Gastrocnemius medialis (tissue), 4 donors: ENCODE results near the gene MXI1.

Experiments used
- POLR2A ChIP-seq, 2 donors: fragments of 450-650 bp; IDR thresholded peaks; one replicate each; pipeline ENCODE4 v1.6.1; 2017; ENCODE audit warnings: antibody characterized with exemption in 2 of 2, mild to moderate bottlenecking in 2 of 2, moderate library complexity in 2 of 2
- TF ChIP-seq, protein P1 (sequence below), 5 experiments: fragments of 450-650 bp in 3 of 5; fragments of 200-600 bp in 2 of 5; sonication (generic) in 2 of 5; IDR thresholded peaks in 4 of 5; conservative IDR thresholded peaks in 1 of 5; 1 replicate in 4 of 5; 2 replicates in 1 of 5; pipeline ENCODE4 v1.5.1; 2016 to 2019; ENCODE audit warnings: antibody characterized with exemption in 5 of 5, mild to moderate bottlenecking in 3 of 5, moderate library complexity in 3 of 5

DNA sequence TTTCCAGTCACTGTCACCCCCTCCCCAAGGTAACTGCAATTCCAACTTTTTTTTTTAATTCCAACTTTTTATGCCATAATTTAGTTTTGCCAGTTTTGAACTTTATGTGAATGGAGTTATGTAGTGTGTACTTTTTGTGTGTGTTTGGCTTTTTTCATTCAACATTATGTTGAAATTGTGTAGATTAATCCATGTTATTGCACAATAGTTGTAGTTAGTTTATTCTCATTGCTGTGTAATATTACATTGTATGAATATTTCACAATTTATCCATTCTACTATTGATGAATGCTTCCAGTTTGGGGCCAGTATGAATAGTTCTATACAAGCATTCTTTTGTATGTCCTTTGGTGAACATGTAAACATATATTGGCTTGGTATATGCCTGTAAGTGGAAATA, 32.5 kb downstream of the MXI1 start:
- TF ChIP-seq, protein P1, sequence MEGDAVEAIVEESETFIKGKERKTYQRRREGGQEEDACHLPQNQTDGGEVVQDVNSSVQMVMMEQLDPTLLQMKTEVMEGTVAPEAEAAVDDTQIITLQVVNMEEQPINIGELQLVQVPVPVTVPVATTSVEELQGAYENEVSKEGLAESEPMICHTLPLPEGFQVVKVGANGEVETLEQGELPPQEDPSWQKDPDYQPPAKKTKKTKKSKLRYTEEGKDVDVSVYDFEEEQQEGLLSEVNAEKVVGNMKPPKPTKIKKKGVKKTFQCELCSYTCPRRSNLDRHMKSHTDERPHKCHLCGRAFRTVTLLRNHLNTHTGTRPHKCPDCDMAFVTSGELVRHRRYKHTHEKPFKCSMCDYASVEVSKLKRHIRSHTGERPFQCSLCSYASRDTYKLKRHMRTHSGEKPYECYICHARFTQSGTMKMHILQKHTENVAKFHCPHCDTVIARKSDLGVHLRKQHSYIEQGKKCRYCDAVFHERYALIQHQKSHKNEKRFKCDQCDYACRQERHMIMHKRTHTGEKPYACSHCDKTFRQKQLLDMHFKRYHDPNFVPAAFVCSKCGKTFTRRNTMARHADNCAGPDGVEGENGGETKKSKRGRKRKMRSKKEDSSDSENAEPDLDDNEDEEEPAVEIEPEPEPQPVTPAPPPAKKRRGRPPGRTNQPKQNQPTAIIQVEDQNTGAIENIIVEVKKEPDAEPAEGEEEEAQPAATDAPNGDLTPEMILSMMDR (IDR thresholded peaks at IDR 0.05 in 4 of 5, conservative IDR thresholded peaks at IDR 0.05 in 1 of 5): no peak
- TF ChIP-seq POLR2A (IDR thresholded peaks at IDR 0.05): no peak
